ENCODE data around the gene PTCD1.
"Not testable (repeated sequence)": the region's sequence is repeated elsewhere in the genome, so short reads cannot be mapped to it uniquely, and the experiment has no call there.

DNA sequence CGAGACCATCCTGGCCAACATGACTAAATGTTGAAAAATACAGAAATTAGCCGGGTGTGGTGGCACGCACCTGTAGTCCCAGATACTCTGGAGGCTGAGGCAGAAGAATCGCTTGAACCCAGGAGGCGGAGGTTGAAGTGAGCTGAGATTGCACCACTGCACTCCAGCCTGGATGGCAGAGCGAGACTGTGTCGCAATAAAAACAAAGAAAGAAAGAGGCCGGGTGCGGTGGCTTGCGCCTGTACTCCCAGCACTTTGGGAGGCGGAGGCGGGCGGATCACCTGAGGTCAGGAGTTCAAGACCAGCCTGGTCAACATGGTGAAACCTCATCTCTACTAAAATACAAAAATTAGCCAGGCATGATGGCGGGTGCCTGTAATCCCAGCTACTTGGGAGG, 51.4 kb downstream of the PTCD1 start:
- not testable (repeated sequence) for TF ChIP-seq EZH2 (IDR thresholded peaks at IDR 0.05; ENCODE audit: borderline replicate concordance, low read depth, low read length, severe bottlenecking)
- TF ChIP-seq, protein P1, sequence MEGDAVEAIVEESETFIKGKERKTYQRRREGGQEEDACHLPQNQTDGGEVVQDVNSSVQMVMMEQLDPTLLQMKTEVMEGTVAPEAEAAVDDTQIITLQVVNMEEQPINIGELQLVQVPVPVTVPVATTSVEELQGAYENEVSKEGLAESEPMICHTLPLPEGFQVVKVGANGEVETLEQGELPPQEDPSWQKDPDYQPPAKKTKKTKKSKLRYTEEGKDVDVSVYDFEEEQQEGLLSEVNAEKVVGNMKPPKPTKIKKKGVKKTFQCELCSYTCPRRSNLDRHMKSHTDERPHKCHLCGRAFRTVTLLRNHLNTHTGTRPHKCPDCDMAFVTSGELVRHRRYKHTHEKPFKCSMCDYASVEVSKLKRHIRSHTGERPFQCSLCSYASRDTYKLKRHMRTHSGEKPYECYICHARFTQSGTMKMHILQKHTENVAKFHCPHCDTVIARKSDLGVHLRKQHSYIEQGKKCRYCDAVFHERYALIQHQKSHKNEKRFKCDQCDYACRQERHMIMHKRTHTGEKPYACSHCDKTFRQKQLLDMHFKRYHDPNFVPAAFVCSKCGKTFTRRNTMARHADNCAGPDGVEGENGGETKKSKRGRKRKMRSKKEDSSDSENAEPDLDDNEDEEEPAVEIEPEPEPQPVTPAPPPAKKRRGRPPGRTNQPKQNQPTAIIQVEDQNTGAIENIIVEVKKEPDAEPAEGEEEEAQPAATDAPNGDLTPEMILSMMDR (IDR thresholded peaks at IDR 0.05; ENCODE audit: borderline replicate concordance, extremely low read depth, low read length, poor library complexity, severe bottlenecking): not testable (repeated sequence)

All from DND-41 (cell line).